Measurements from ENCODE around the gene DTD2. TPM values are rescaled to one million over a fixed set of nuclear protein-coding genes. Genes with fewer than 3 reads are reported as not detected.

The DTD2 gene
- total and polyA plus RNA-seq, 2 donors from 2014 or later, result 7.7 to 16.2 TPM

- peak within 1 kb of the TSS; percentile 84 to 85 for H3K27ac ChIP-seq (ENCODE audit: low read depth in 2 of 2, low read length in 2 of 2)
Observed at GRCh38 chr14:31420319-31421111, 36.8 kb downstream of the DTD2 start, which contains the start of gene HEATR5A. HEATR5A (minus strand) TSS chr14:31420550; CDS start chr14:31402975, 17,575 bp downstream.

GRCh38 chr14:31419967-31420318 is 37.4 kb downstream of the DTD2 start:
- no peak for TF ChIP-seq CTCF (IDR thresholded peaks at IDR 0.05; ENCODE audit: borderline replicate concordance, extremely low read depth, insufficient read depth)
- Histone ChIP-seq H3K27ac (ENCODE audit: low read depth in 2 of 2, low read length in 2 of 2) (peak overlapping the region; percentile 84 to 85), H3K4me1 (ENCODE audit: control insufficient read depth in 2 of 3, insufficient read depth in 2 of 3, low read depth in 1 of 3, low read length in 3 of 3) (peaks cover 2 to 11% (median 3%) of the 10 kb centered on the region in 3 donors), H3K27me3 (ENCODE audit: control insufficient read depth, insufficient read depth, low read length) (no peaks in the 10 kb centered on the region), H3K9ac (ENCODE audit: low read length in 3 of 3) (peak overlapping the region; percentile 79 to 93 (median 81)), H3K36me3 (ENCODE audit: control insufficient read depth in 2 of 3, insufficient read depth in 3 of 3, low read length in 3 of 3) (no peaks in the 10 kb centered on the region), H3K4me3 (ENCODE audit: low read length in 3 of 3) (peak overlapping the region; percentile 85 to 98 (median 94)), H3K9me3 (ENCODE audit: control insufficient read depth in 2 of 3, insufficient read depth in 1 of 3, low read length in 3 of 3) (no peaks in the 10 kb centered on the region)
- FAIRE-seq (no peak), DNase-seq (peak; percentile 51 to 94 (median 71))
- intact Hi-C loops (cut with DNase I), result no loop called here

More at GRCh38 chr14:31420319-31421111, 36.8 kb downstream of the DTD2 start, which contains the start of gene HEATR5A:
- peak; percentile 17 for TF ChIP-seq CTCF (IDR thresholded peaks at IDR 0.05; ENCODE audit: borderline replicate concordance, extremely low read depth, insufficient read depth)
- no peaks in the 10 kb centered on the region for H3K9me3 ChIP-seq (ENCODE audit: control insufficient read depth in 2 of 3, insufficient read depth in 1 of 3, low read length in 3 of 3)
- H3K36me3 ChIP-seq (ENCODE audit: control insufficient read depth in 2 of 3, insufficient read depth in 3 of 3, low read length in 3 of 3), result no peaks in the 10 kb centered on the region
- intact Hi-C loops (cut with DNase I), result no loop called here
- FAIRE-seq (no peak), DNase-seq (peak; percentile 96 to 98 (median 97))
- peak within 1 kb of the TSS; percentile 88 to 98 (median 94) for H3K4me3 ChIP-seq (ENCODE audit: low read length in 3 of 3)
- peaks cover 2 to 11% (median 3%) of the 10 kb centered on the region in 3 donors for H3K4me1 ChIP-seq (ENCODE audit: control insufficient read depth in 2 of 3, insufficient read depth in 2 of 3, low read depth in 1 of 3, low read length in 3 of 3)
- H3K9ac ChIP-seq (ENCODE audit: low read length in 3 of 3), result peak within 1 kb of the TSS; percentile 81 to 93 (median 85)
- H3K27me3 ChIP-seq (ENCODE audit: control insufficient read depth, insufficient read depth, low read length), result no peaks in the 10 kb centered on the region

- no peak for FAIRE-seq
- TF ChIP-seq CTCF (IDR thresholded peaks at IDR 0.05; ENCODE audit: borderline replicate concordance, extremely low read depth, insufficient read depth), result no peak
- H3K27ac ChIP-seq (ENCODE audit: low read depth in 2 of 2, low read length in 2 of 2), result peak overlapping the region; percentile 84 to 85
- H3K4me1 ChIP-seq (ENCODE audit: control insufficient read depth in 2 of 3, insufficient read depth in 2 of 3, low read depth in 1 of 3, low read length in 3 of 3), result peaks cover 2 to 11% (median 3%) of the 10 kb centered on the region in 3 donors
- H3K9me3 ChIP-seq (ENCODE audit: control insufficient read depth in 2 of 3, insufficient read depth in 1 of 3, low read length in 3 of 3), result no peaks in the 10 kb centered on the region
- H3K4me3 ChIP-seq (ENCODE audit: low read length in 3 of 3), result peak overlapping the region; percentile 85 to 98 (median 94)
- intact Hi-C loops (cut with DNase I), result no loop called here
- H3K9ac ChIP-seq (ENCODE audit: low read length in 3 of 3), result peak overlapping the region; percentile 20 to 81 (median 50)
- no peaks in the 10 kb centered on the region for H3K27me3 ChIP-seq (ENCODE audit: control insufficient read depth, insufficient read depth, low read length)
- peak in 1 of 5 donors; percentile 20 for DNase-seq
- H3K36me3 ChIP-seq (ENCODE audit: control insufficient read depth in 2 of 3, insufficient read depth in 3 of 3, low read length in 3 of 3), result no peaks in the 10 kb centered on the region
Observed at GRCh38 chr14:31419179-31419966, 37.9 kb downstream of the DTD2 start.
